Memory B cell (primary cell): Measurements from ENCODE around the gene DEDD.

Source experiments
- ATAC-seq: fragments of 150-1000 bp; cut with Tn5 transposase; 2 replicates; pipeline ENCODE4 v1.10.0; 2021; ENCODE audit warnings: low read depth, mild to moderate bottlenecking, moderate library complexity
- DNase-seq, 2 donors: peaks; one replicate each; pipeline ENCODE4 v3.0.0; 2022; ENCODE audit warnings: low spot score in 2 of 2
- H3K27ac Mint-ChIP-seq: one replicate; pipeline ENCODE4 v1.8.0; 2022; ENCODE audit warnings: mild to moderate bottlenecking, moderate library complexity, mixed read lengths
- H3K27me3 Mint-ChIP-seq: one replicate; pipeline ENCODE4 v1.8.0; 2022; ENCODE audit warnings: mixed read lengths
- H3K36me3 Mint-ChIP-seq: one replicate; pipeline ENCODE4 v1.8.0; 2022; ENCODE audit warnings: mild to moderate bottlenecking, mixed read lengths
- H3K4me1 Mint-ChIP-seq: one replicate; pipeline ENCODE4 v1.8.0; 2022; ENCODE audit warnings: mixed read lengths
- H3K4me3 Mint-ChIP-seq: one replicate; pipeline ENCODE4 v1.8.0; 2022; ENCODE audit warnings: mild to moderate bottlenecking, moderate library complexity, mixed read lengths
- H3K9me3 Mint-ChIP-seq: one replicate; pipeline ENCODE4 v1.8.0; 2022; ENCODE audit warnings: mixed read lengths

Gene DEDD

GRCh38 chr1:161073474-161074121, 58.9 kb downstream of the DEDD start:
- H3K36me3 Mint-ChIP-seq = peaks cover 4% of the 10 kb centered on the region
- no peaks in the 10 kb centered on the region for H3K27me3 Mint-ChIP-seq
- peaks cover 23% of the 10 kb centered on the region for H3K4me1 Mint-ChIP-seq
- ATAC-seq (no peak), DNase-seq (no peak)
- H3K27ac Mint-ChIP-seq = no peak overlapping the region
- no peak overlapping the region for H3K4me3 Mint-ChIP-seq
- no peaks in the 10 kb centered on the region for H3K9me3 Mint-ChIP-seq

GRCh38 chr1:161072751-161073449, 59.6 kb downstream of the DEDD start:
- Mint-ChIP-seq H3K4me3 (no peak overlapping the region), H3K4me1 (peaks cover 28% of the 10 kb centered on the region), H3K27me3 (no peaks in the 10 kb centered on the region), H3K27ac (no peak overlapping the region), H3K36me3 (peaks cover 4% of the 10 kb centered on the region), H3K9me3 (no peaks in the 10 kb centered on the region)
- ATAC-seq = no peak
- DNase-seq = no peak

GRCh38 chr1:161071886-161072371, 60.5 kb downstream of the DEDD start:
- Mint-ChIP-seq H3K4me3 (no peak overlapping the region), H3K27me3 (no peaks in the 10 kb centered on the region), H3K4me1 (peaks cover 37% of the 10 kb centered on the region), H3K36me3 (peaks cover 8% of the 10 kb centered on the region), H3K27ac (peak overlapping the region; percentile 75), H3K9me3 (no peaks in the 10 kb centered on the region)
- DNase-seq (peak; percentile 32 to 40), ATAC-seq (no peak)
